ENCODE data around the gene PKM. TPM values are rescaled to one million over a fixed set of nuclear protein-coding genes. Genes with fewer than 3 reads are reported as not detected.

The PKM gene
- total RNA-seq, 1 experiment from 2014 or later = 1,026 TPM

GRCh38 chr15:72206677-72207000, 24.4 kb downstream of the PKM start:
- Mint-ChIP-seq H3K4me3 (no peak overlapping the region), H3K27me3 (ENCODE audit: low read depth) (no peaks in the 10 kb centered on the region), H3K27ac (no peak overlapping the region; a peak in 1 of 7 replicates), H3K9me3 (no peaks in the 10 kb centered on the region), H3K4me1 (no peaks in the 10 kb centered on the region), H3K36me3 (ENCODE audit: insufficient read depth in 1 of 3, low read depth in 3 of 3) (peaks cover 71 to 99% (median 98%) of the 10 kb centered on the region in 3 experiments)
- H3K79me2 ChIP-seq (ENCODE audit: insufficient read depth, low read length) = no peaks in the 10 kb centered on the region
- H2BK5ac ChIP-seq (ENCODE audit: insufficient read length, low read length) = no peak overlapping the region
- H3K23me2 ChIP-seq (ENCODE audit: insufficient read length, low read depth, low read length, poor library complexity, severe bottlenecking) = no peaks in the 10 kb centered on the region
- no peak overlapping the region for H2AFZ ChIP-seq (ENCODE audit: low read length)
- H3K9me3 ChIP-seq (ENCODE audit: control insufficient read depth, low read depth, low read length) = no peaks in the 10 kb centered on the region
- no peak for DNase-seq
- no peak overlapping the region for H3K18ac ChIP-seq (ENCODE audit: insufficient read length, low read depth, low read length)
- H2BK20ac ChIP-seq (ENCODE audit: low read depth, low read length, poor library complexity, severe bottlenecking) = no peak overlapping the region
- no peak overlapping the region for H3T11ph ChIP-seq (ENCODE audit: low read length)
- no peak overlapping the region for H4K91ac ChIP-seq (ENCODE audit: insufficient read length, low read depth, low read length)
- no peaks in the 10 kb centered on the region for H3K27me3 ChIP-seq (ENCODE audit: insufficient read depth, low read length)
- H3K14ac ChIP-seq (ENCODE audit: insufficient read depth, low read length) = no peak overlapping the region
- H3K4me2 ChIP-seq (ENCODE audit: insufficient read depth, insufficient read length, low read length) = no peak overlapping the region
- no peak overlapping the region for H2BK120ac ChIP-seq (ENCODE audit: low read depth, low read length, poor library complexity, severe bottlenecking)
- no peak overlapping the region for H4K8ac ChIP-seq (replicated peaks; ENCODE audit: insufficient read length, low read depth, low read length)
- H3K56ac ChIP-seq (ENCODE audit: insufficient read length, low read depth, low read length) = no peak overlapping the region
- H3K79me1 ChIP-seq (ENCODE audit: insufficient read depth, low read depth, low read length, poor library complexity, severe bottlenecking) = no peaks in the 10 kb centered on the region
- H3K23ac ChIP-seq (ENCODE audit: insufficient read length, low read depth, low read length) = no peak overlapping the region
- H4K5ac ChIP-seq (ENCODE audit: insufficient read length, low read depth, low read length) = no peak overlapping the region
- no peak overlapping the region for H2BK15ac ChIP-seq (ENCODE audit: low read depth, low read length)
- no peaks in the 10 kb centered on the region for H3K4me1 ChIP-seq (ENCODE audit: insufficient read depth, low read length)
- TF ChIP-seq CTCF (conservative IDR thresholded peaks at IDR 0.05) = no peak
- no CpG with 5 or more reads among the region's 5 CpGs for WGBS (ENCODE audit: extremely low coverage, insufficient read length, low lambda C conversion rate)
- no peak overlapping the region for H2BK12ac ChIP-seq (ENCODE audit: insufficient read length, low read depth, low read length)
- H3K4ac ChIP-seq (ENCODE audit: low read depth, low read length) = no peak overlapping the region
- no peak overlapping the region for H2AK5ac ChIP-seq (ENCODE audit: insufficient read length, low read length)
- H4K20me1 ChIP-seq (ENCODE audit: control insufficient read depth, insufficient read depth, insufficient read length) = no peaks in the 10 kb centered on the region
- H3K9ac ChIP-seq (ENCODE audit: extremely low read depth, insufficient read length, low read length) = no peak overlapping the region
- no peak overlapping the region for H3K27ac ChIP-seq (ENCODE audit: insufficient read length, low read depth, low read length)
